GM06990 (cell line): Measurements from ENCODE around the gene CPEB3.
"Not testable (repeated sequence)": the region's sequence is repeated elsewhere in the genome, so short reads cannot be mapped to it uniquely, and the experiment has no call there.

Experiments used
- DNase-seq: peaks from one replicate; pipeline ENCODE4 v3.0.0-alpha.2; 2011; ENCODE audit not compliant: insufficient read length; ENCODE audit errors: extremely low read depth
- H3K27me3 ChIP-seq: replicated peaks from 2 replicates; pipeline ENCODE4 v1.6.0; 2011; ENCODE audit warnings: low read length; ENCODE audit not compliant: control insufficient read depth, insufficient read depth
- H3K36me3 ChIP-seq: 2 replicates; pipeline ENCODE4 v1.5.1; 2011; ENCODE audit warnings: low read length; ENCODE audit not compliant: control insufficient read depth, insufficient read depth
- H3K4me3 ChIP-seq: replicated peaks from 2 replicates; pipeline ENCODE4 v1.5.1; 2011; ENCODE audit warnings: low read depth, mild to moderate bottlenecking, control low read depth, low read length
- CTCF ChIP-seq: IDR thresholded peaks from 2 replicates; pipeline ENCODE4 v1.5.1; 2011; ENCODE audit warnings: low read length, control low read depth, mild to moderate bottlenecking, inconsistent platforms; ENCODE audit not compliant: insufficient read depth, poor library complexity, severe bottlenecking

CPEB3 gene

GRCh38 chr10:92124020-92124419 is 166.9 kb downstream of the CPEB3 start:
- Histone ChIP-seq H3K4me3 (no peak overlapping the region), H3K36me3 (no peaks in the 10 kb centered on the region)
- no peak for TF ChIP-seq CTCF

GRCh38 chr10:92122941-92123450 is 167.9 kb downstream of the CPEB3 start:
- H3K27me3 ChIP-seq: no peaks in the 10 kb centered on the region
- H3K4me3 ChIP-seq: no peak overlapping the region
- TF ChIP-seq CTCF: no peak
- no peaks in the 10 kb centered on the region for H3K36me3 ChIP-seq
- DNase-seq: no peak

More at GRCh38 chr10:92124020-92124419, 166.9 kb downstream of the CPEB3 start:
- no peaks in the 10 kb centered on the region for H3K27me3 ChIP-seq
- no peak for DNase-seq

- Histone ChIP-seq H3K27me3 (no peaks in the 10 kb centered on the region), H3K36me3 (no peaks in the 10 kb centered on the region), H3K4me3 (no peak overlapping the region)
- no peak for DNase-seq
- TF ChIP-seq CTCF: no peak
Observed at GRCh38 chr10:92121686-92122492, 169.0 kb downstream of the CPEB3 start.

GRCh38 chr10:92119340-92119739 is 171.5 kb downstream of the CPEB3 start:
- no peak for DNase-seq
- Histone ChIP-seq H3K36me3 (no peaks in the 10 kb centered on the region), H3K4me3 (no peak overlapping the region), H3K27me3 (no peaks in the 10 kb centered on the region)
- no peak for TF ChIP-seq CTCF

- H3K27me3 ChIP-seq, H3K4me3 ChIP-seq, DNase-seq, H3K36me3 ChIP-seq: not testable (repeated sequence)
Observed at GRCh38 chr10:92114917-92115316, 176.0 kb downstream of the CPEB3 start.

- no peak for TF ChIP-seq CTCF
Observed at GRCh38 chr10:92113911-92114600, 176.8 kb downstream of the CPEB3 start.

More at GRCh38 chr10:92113911-92114600, 176.8 kb downstream of the CPEB3 start:
- Histone ChIP-seq H3K36me3 (no peaks in the 10 kb centered on the region), H3K4me3 (no peak overlapping the region), H3K27me3 (no peaks in the 10 kb centered on the region)
- no peak for DNase-seq
